ENCODE data around the gene CPEB4. TPM values are rescaled to one million over a fixed set of nuclear protein-coding genes. Genes with fewer than 3 reads are reported as not detected.

CPEB4 gene
- total RNA-seq, 4 donors from 2014 or later, result 42.1 to 58.7 (median 49.3) TPM

GRCh38 chr5:174010365-174010764 is 122.2 kb downstream of the CPEB4 start:
- TF ChIP-seq CTCF (IDR thresholded peaks at IDR 0.05; ENCODE audit: low read depth), result no peak

- TF ChIP-seq CTCF (IDR thresholded peaks at IDR 0.05; ENCODE audit: low read depth), result no peak
These were observed 123.3 kb downstream of the CPEB4 start for GRCh38 chr5:174011441-174011840.

Other genes with a start within 250 kb of the CPEB4 start
- gene C5orf47, start 100.8 kb downstream of the CPEB4 start, total RNA-seq, result not detected
- not detected for gene NSG2, start 157.4 kb downstream of the CPEB4 start, total RNA-seq